Measurements from ENCODE around the gene HAO2.

Gene HAO2

DNA sequence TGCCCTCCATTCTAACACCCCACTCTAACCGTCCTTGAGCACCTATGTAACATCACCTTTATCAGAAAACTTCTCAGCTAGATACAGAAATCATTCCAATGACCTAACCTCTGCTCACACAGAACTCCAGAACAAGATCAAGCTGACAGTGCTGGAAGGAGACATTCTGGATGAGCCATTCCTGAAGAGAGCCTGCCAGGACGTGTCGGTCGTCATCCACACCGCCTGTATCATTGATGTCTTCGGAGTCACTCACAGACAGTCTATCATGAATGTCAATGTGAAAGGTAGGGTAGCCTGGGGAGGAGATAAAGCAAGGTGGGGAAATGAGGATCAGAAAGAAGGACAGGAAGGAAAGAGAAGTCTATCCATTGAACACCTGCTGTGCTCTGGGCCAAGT is 74.2 kb downstream of the HAO2 start:
- no peak for DNase-seq

All from stimulated activated CD4-positive, alpha-beta T cell treated with anti-CD3 and anti-CD28 coated beads, Interleukin-4, amount 100 ng/mL, for 24 hours (primary cell).